DMS 273 treated with DMSO at 0.1 percent for 48 hours (cell line): ENCODE data around the gene ZNF791.
"Not testable (repeated sequence)": the region's sequence is repeated elsewhere in the genome, so short reads cannot be mapped to it uniquely, and the experiment has no call there.

Source experiments
- DNase-seq: peaks from one replicate; lab custom pipeline; 2025; lab: John Stamatoyannopoulos, UW

The ZNF791 gene

DNA sequence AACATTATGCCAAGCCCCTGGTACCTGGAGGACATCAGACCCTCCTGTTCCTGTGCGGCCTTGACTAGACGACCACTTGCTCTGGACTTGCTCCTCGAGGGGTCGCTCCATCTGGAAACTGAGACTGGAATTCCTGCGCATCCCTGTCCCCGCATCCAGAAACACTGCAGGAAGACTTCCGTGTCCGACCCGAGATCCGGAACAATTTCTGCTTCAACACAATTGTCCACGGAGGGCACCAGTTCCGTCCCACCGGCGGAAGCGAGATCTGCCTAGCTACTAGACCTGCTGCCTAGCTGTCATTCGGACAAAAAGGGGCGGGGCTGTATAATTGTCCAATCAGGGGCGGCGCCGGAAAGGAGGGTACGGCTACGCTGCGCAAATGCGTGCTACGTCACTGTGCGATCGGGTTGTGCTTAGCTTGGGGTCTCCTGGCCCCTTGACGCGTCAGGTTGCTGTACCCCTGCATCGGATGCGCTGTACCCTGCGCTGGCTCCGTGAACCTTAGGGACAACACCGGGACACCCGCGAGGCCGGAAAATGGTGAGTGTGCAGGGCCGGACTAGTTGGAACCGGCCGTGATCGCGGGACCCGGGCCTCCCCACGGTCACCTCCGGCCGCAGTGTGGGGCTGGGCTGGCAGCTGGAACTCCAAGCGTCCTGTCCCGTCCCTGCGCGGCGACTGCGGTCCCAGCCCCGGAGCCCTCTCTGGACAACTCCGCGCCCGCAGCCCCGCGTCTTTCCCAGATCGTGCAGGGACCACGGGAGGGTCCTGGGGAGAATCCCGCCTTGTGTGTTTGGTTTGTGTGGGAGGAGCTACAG lies at the start of gene ZNF791, which contains the start of gene ZNF490:
Gene ZNF791 (plus strand): TSS at position 381 of the 821 bp plus-strand sequence. CDS start 160 bp downstream, at position 541.
Gene ZNF490 (minus strand): TSS at position 274 of the 821 bp plus-strand sequence. CDS start 133 bp downstream, at position 141.
- peak; percentile 96 for DNase-seq

DNA sequence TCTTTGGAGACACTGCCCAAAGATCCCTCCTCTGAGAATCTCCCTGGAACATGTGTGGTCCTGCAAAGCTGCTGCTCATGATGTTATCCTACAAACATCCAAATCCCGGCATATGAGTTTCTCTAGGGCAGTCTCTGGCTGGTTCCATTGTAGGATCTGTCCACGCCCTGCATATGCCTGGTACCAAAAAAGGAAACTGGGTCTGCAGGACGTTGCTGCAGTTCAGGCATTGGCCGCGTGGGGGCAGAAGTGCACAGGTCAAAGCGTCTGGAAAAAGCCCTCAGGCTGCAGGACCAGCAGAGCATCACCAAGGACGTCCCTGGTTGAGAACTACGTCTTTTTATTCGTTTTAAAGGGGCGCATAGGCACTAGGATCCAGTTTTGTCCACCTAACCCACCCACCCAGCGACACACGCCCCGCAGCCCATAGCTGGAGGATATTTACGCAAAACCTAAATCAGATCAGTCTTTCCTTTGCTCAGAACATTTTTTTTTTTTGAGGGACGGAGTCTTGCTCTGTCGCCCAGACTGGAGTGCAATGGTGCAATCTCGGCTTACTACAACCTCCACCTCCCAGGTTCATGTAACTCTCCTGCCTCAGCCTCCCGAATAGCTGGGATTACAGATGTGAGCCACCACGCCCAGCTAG lies 46.6 kb upstream of the ZNF791 start:
- DNase-seq = peak; percentile 76

DNA sequence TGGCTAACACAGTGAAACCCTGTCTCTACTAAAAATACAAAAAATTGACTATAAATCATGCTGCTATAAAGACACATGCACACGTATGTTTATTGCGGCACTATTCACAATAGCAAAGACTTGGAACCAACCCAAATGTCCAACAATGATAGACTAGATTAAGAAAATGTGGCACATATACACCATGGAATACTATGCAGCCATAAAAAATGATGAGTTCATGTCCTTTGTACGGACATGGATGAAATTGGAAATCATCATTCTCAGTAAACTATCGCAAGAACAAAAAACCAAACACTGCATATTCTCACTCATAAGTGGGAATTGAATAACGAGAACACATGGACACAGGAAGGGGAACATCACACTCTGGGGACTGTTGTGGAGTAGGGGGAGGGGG lies 44.3 kb upstream of the ZNF791 start:
- not testable (repeated sequence) for DNase-seq

GRCh38 chr19:12567951-12568350 lies 42.8 kb upstream of the ZNF791 start:
- DNase-seq = no peak

- DNase-seq = no peak
These were observed 36.7 kb upstream of the ZNF791 start for GRCh38 chr19:12574036-12574435.

DNA sequence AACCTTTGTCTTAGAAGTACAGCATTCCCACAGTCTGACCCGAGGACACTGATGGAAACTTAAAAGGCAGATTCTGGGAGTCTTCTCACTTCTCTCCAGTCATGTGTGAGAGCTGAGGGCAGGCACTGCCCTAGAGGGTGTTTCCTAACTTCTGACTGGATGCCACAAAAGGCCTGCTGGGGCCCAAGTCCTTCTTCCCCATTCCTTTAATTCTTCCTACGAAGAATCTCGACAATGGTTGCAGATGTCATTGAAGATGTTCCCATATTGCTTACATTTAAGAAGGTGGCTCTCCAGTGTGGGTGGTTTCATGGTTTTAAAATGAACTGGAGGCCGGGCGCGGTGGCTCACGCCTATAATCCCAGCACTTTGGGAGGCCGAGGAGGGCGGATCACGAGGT lies 32.1 kb upstream of the ZNF791 start:
- DNase-seq = no peak

GRCh38 chr19:12580180-12580694 lies 30.5 kb upstream of the ZNF791 start:
- DNase-seq = no peak

DNA sequence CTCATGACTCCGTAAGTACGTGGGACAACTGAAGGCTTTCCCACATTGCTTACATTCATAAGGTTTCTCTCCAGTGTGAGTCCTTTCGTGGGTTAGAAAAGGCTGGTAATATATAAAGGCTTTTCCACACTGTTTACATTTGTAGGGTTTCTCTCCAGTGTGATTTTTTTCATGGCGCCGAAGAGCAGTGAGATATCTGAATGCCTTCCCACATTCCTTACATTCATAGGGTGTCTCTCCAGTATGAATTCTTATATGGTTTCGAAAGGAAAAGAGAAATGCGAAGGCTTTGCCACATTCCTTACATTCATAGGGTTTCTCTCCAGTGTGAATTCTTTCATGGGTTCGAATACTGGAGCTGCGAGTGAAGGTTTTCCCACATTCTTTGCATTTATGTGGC lies 29.6 kb upstream of the ZNF791 start:
- DNase-seq = no peak

GRCh38 chr19:12596485-12596884 lies 14.2 kb upstream of the ZNF791 start:
- no peak for DNase-seq

DNA sequence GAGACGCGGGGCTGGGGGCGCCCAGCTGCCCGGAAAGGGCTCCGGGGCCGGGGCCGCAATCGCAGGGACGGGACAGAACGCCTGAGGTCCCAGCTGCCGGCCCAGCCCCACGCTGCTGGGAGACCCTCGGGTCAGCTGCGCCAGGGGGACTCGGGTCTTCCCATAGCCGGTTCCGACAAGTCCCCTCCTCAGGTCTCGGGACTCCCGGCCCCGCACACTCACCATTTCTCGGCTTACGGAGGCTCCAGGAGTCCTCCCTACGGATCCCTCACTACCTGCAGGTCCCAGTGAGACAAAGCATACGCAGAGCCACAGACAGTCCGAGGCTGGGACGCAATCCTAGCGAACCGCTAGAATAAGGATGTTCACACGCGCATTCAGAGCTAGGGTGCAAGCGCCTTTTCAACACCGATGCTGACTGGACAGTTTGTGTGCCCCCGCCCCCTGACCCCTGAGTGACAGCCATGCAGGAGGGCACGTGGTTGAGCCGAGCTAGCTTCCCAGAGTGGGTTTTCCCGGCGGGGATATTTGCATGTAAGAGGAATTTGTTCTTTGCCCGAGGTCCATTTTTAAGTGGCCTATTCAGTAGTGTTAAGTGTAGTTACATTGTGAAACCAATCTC lies 13.7 kb upstream of the ZNF791 start:
- DNase-seq = no peak

- DNase-seq = no peak
These were observed 13.1 kb upstream of the ZNF791 start for GRCh38 chr19:12597594-12597993.

DNA sequence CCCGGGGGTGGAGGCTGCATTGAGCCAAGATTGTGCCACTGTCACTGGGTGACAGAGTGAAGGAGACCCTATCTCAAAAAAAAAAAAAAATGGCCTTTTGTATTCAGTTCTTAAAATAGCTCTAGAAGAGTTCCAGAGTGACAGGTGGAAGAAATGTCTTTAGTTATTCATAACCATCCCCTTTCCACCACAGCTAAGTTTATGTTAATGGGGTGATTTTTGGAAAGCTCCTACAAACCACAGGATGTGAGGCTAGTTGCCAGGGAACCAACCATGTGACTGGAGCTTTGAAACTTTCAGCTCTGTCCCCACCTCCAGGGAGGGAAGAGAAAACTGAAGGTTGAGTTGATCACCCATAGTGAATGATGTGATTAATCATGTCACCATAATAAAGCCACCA lies 7.0 kb upstream of the ZNF791 start:
- DNase-seq = no peak

DNA sequence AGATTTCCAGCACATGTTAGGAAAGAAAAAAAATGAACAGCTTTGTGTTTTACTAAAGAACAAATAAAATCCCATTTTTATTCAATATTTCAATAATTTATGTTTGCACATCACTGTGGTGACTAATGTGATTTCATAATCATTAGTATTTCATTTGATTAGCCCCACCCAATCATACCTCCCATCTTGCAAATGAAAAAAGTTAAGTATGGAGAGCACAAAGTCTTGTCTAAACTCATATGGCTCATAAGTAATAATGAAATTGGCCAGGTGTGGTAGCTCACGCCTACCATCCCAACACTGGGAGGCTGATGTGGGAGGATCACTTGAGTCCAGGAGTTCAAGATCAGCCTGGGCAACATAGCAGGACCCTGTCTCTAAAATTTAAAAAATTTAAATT lies 3.9 kb upstream of the ZNF791 start:
- DNase-seq = no peak

GRCh38 chr19:12607631-12608030 lies 3.1 kb upstream of the ZNF791 start:
- DNase-seq = no peak

GRCh38 chr19:12611361-12611699 lies 610 bp downstream of the ZNF791 start:
- peak; percentile 51 for DNase-seq

GRCh38 chr19:12617646-12618045 lies 6.9 kb downstream of the ZNF791 start:
- no peak for DNase-seq

DNA sequence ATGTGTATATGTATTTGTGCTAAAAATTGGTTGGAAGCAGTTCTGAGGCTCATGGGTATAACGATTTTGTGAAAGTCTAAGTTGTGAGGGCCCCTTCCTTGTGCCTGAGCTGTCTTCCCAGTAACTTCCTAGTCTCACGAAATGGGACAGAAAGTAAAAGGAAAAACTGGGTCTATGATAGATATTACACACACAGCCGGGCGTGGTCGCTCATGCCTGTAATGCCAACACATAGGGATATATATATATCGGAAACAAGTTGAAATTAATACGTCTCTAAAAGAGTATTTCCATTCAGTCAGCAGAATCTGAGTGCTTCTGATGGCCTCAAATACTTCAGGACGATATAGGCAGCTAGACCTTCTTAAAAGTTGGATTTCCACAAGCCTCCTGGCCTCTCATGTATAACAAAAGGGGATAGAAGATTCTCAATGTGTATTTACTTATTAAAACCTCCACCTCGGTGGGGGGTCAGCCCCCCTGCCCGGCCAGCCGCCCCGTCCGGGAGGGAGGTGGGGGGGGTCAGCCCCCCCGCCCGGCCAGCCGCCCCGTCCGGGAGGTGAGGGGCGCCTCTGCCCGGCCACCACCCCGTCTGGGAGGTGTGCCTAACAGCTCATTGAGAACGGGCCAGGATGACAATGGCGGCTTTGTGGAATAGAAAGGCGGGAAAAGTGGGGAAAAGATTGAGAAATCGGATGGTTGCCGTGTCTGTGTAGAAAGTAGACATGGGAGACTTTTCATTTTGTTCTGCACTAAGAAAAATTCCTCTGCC lies 10.7 kb downstream of the ZNF791 start:
- DNase-seq = not testable (repeated sequence)

- no peak for DNase-seq
These were observed 12.8 kb downstream of the ZNF791 start for GRCh38 chr19:12623361-12624031.

DNA sequence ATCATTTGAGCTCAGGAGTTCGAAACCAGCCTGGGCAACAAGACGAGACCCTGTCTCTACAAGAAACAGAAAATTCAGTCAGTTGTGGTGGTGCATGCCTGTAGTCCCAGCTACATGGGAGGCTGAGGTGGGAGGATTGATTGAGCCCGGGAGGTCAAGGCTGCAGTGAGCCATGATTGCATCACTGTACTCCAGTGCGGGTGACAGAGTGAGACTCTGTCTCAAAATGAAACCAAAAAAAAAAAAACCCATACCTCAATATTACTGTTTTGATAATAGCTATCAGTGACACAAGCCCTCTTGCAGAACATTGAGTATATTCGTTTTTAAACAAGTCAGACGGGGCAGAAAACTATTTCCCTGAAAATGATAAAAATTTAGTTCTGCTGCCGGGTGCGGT lies 16.2 kb downstream of the ZNF791 start:
- no peak for DNase-seq

DNA sequence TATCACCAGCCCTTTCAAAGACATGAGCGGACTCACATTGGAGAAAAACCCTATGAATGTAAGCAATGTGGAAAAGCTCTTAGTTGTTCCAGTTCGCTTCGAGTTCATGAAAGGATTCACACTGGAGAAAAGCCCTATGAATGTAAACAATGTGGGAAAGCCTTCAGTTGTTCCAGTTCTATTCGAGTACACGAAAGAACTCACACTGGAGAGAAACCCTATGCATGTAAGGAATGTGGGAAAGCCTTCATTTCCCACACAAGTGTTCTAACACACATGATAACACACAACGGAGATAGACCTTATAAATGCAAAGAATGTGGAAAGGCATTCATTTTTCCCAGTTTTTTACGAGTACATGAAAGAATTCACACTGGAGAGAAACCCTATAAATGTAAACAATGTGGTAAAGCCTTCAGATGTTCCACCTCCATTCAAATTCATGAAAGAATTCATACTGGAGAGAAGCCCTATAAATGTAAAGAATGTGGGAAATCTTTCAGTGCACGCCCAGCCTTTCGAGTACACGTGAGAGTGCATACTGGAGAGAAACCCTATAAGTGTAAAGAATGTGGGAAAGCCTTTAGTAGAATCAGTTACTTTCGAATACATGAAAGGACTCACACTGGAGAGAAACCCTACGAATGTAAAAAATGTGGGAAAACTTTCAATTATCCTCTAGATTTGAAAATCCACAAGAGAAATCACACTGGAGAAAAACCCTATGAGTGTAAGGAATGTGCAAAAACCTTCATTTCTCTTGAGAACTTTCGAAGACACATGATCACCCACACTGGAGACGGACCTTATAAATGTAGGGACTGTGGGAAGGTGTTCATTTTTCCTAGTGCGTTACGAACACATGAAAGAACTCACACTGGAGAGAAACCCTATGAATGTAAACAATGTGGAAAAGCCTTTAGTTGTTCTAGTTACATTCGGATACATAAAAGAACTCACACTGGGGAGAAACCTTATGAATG lies 17.6 kb downstream of the ZNF791 start:
- DNase-seq = no peak
